Measurements from ENCODE around the gene CNNM2.

Gene CNNM2

DNA sequence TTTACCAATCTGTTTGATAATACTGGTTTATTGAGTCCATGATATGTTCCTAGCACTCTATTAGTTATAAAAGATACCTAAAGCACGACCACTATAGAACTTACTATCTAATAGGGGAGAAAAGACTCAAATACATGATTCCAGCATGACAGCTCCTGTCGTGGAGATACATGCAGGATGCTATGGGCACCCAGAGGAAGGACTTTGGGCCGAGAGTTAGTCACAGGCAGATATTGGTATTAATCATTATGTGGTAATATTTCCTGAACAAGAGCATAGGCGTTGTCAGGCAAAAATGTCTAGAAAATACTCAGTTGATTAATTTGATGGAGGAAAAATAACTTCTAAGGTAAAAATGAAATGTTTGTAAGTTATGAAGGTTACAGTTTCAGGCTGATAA lies 31.8 kb downstream of the CNNM2 start:
- Histone ChIP-seq H3K4me3 (replicated peaks; ENCODE audit: insufficient read depth, low read length) (no peak overlapping the region), H3K27me3 (ENCODE audit: insufficient read depth, poor library complexity, severe bottlenecking) (no peaks in the 10 kb centered on the region), H3K27ac (replicated peaks) (no peak overlapping the region)
- TF ChIP-seq, protein P1, sequence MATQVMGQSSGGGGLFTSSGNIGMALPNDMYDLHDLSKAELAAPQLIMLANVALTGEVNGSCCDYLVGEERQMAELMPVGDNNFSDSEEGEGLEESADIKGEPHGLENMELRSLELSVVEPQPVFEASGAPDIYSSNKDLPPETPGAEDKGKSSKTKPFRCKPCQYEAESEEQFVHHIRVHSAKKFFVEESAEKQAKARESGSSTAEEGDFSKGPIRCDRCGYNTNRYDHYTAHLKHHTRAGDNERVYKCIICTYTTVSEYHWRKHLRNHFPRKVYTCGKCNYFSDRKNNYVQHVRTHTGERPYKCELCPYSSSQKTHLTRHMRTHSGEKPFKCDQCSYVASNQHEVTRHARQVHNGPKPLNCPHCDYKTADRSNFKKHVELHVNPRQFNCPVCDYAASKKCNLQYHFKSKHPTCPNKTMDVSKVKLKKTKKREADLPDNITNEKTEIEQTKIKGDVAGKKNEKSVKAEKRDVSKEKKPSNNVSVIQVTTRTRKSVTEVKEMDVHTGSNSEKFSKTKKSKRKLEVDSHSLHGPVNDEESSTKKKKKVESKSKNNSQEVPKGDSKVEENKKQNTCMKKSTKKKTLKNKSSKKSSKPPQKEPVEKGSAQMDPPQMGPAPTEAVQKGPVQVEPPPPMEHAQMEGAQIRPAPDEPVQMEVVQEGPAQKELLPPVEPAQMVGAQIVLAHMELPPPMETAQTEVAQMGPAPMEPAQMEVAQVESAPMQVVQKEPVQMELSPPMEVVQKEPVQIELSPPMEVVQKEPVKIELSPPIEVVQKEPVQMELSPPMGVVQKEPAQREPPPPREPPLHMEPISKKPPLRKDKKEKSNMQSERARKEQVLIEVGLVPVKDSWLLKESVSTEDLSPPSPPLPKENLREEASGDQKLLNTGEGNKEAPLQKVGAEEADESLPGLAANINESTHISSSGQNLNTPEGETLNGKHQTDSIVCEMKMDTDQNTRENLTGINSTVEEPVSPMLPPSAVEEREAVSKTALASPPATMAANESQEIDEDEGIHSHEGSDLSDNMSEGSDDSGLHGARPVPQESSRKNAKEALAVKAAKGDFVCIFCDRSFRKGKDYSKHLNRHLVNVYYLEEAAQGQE (IDR thresholded peaks at IDR 0.05; ENCODE audit: insufficient replicate concordance, low read depth) = no peak
- TF ChIP-seq, protein P2, sequence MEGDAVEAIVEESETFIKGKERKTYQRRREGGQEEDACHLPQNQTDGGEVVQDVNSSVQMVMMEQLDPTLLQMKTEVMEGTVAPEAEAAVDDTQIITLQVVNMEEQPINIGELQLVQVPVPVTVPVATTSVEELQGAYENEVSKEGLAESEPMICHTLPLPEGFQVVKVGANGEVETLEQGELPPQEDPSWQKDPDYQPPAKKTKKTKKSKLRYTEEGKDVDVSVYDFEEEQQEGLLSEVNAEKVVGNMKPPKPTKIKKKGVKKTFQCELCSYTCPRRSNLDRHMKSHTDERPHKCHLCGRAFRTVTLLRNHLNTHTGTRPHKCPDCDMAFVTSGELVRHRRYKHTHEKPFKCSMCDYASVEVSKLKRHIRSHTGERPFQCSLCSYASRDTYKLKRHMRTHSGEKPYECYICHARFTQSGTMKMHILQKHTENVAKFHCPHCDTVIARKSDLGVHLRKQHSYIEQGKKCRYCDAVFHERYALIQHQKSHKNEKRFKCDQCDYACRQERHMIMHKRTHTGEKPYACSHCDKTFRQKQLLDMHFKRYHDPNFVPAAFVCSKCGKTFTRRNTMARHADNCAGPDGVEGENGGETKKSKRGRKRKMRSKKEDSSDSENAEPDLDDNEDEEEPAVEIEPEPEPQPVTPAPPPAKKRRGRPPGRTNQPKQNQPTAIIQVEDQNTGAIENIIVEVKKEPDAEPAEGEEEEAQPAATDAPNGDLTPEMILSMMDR (IDR thresholded peaks at IDR 0.05; ENCODE audit: insufficient read depth, low read length) = no peak
- TF ChIP-seq POLR2AphosphoS5 (IDR thresholded peaks at IDR 0.05; ENCODE audit: low read depth) = no peak
- no peak for TF ChIP-seq GABPA (IDR thresholded peaks at IDR 0.05; ENCODE audit: low read depth)
- TF ChIP-seq SPI1 (IDR thresholded peaks at IDR 0.05; ENCODE audit: borderline replicate concordance, low read depth) = no peak
- no peak for DNase-seq (ENCODE audit: low read depth in 1 of 2, low spot score in 1 of 2)

DNA sequence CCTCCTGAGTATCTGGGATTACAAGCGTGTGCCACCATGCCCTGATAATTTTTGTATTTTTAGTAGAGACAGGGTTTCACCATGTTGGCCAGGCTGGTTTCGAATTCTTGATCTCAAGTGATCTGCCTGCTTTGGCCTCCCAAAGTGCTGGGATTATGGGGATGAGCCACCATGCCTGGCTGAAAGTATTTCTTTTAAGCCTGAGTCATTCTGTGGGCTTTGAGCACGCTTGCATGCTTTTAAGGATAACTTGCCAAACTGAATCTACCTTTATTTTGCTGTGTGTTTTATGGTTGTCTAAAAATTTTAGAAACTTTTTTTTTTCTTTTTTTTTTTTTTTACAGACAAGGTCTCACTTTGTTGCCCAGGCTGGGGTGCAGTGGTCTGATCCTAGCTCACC lies 33.2 kb downstream of the CNNM2 start:
- TF ChIP-seq, protein P1 (IDR thresholded peaks at IDR 0.05; ENCODE audit: insufficient replicate concordance, low read depth) = no peak
- TF ChIP-seq, protein P2 (IDR thresholded peaks at IDR 0.05; ENCODE audit: insufficient read depth, low read length) = no peak
- no peak for TF ChIP-seq SPI1 (IDR thresholded peaks at IDR 0.05; ENCODE audit: borderline replicate concordance, low read depth)
- TF ChIP-seq GABPA (IDR thresholded peaks at IDR 0.05; ENCODE audit: low read depth) = no peak
- no peak for TF ChIP-seq POLR2AphosphoS5 (IDR thresholded peaks at IDR 0.05; ENCODE audit: low read depth)
- no peak overlapping the region for H3K27ac ChIP-seq (replicated peaks)

DNA sequence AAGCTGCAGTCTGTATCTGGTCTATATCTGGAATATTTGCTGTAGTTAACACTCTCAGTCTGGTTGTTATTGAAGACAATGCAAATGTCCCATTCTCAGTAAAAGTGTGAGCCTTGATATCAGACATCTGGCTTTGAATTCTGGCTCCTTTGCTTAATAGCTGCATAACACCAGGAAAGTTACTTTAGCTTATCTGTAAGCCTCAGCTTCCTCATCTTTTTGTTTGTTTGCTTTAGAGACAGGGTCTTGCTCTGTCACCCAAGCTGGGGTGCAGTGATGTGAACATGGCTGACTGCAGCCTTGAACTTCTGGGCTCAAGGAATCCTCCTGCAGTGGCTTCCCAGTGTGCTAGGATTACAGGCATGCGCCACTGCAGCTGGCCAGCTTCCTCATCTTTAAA lies 41.3 kb downstream of the CNNM2 start:
- no peak overlapping the region for H3K4me3 ChIP-seq (replicated peaks; ENCODE audit: insufficient read depth, low read length)
- TF ChIP-seq POLR2AphosphoS5 (IDR thresholded peaks at IDR 0.05; ENCODE audit: low read depth) (no peak), SPI1 (IDR thresholded peaks at IDR 0.05; ENCODE audit: borderline replicate concordance, low read depth) (no peak), GABPA (IDR thresholded peaks at IDR 0.05; ENCODE audit: low read depth) (no peak)
- TF ChIP-seq, protein P2 (IDR thresholded peaks at IDR 0.05; ENCODE audit: insufficient read depth, low read length) = no peak
- TF ChIP-seq, protein P1 (IDR thresholded peaks at IDR 0.05; ENCODE audit: insufficient replicate concordance, low read depth) = no peak
- H3K27me3 ChIP-seq (ENCODE audit: insufficient read depth, poor library complexity, severe bottlenecking) = no peaks in the 10 kb centered on the region
- no peak overlapping the region for H3K27ac ChIP-seq (replicated peaks)
- DNase-seq (ENCODE audit: low read depth in 1 of 2, low spot score in 1 of 2) = no peak

More for the DNA sequence above, 33.2 kb downstream of the CNNM2 start:
- Histone ChIP-seq H3K4me3 (replicated peaks; ENCODE audit: insufficient read depth, low read length) (no peak overlapping the region), H3K27me3 (ENCODE audit: insufficient read depth, poor library complexity, severe bottlenecking) (no peaks in the 10 kb centered on the region)
- no peak for DNase-seq (ENCODE audit: low read depth in 1 of 2, low spot score in 1 of 2)
